Activated CD4-positive, alpha-beta T cell treated with anti-CD3 and anti-CD28 coated beads for 4 hours (primary cell): ENCODE results near the gene ANXA10.
"Not testable (repeated sequence)": the region's sequence is repeated elsewhere in the genome, so short reads cannot be mapped to it uniquely, and the experiment has no call there.

ENCODE experiments used
- DNase-seq, 2 donors: peaks; one replicate each; pipeline ENCODE4 v3.0.0-alpha.2; 2020

The ANXA10 gene

DNA sequence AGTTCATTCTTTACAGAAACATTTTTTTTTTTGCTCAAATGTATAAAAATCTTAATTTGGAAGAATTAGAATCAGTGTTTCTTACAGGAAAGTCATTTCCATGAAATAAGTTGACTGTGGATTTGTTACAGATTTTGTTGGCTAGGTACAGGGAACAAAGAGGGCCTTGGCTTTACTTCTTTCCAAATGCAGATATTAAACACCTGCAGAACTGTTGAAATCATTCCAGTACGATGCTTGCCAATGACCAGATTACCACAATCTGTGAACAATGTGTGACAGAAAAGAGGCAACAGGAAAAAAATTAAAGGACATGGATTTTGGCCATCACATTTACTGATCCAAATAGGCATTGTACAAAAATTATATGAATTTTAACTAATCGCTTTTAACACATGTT is 70.8 kb downstream of the ANXA10 start:
- no peak for DNase-seq

DNA sequence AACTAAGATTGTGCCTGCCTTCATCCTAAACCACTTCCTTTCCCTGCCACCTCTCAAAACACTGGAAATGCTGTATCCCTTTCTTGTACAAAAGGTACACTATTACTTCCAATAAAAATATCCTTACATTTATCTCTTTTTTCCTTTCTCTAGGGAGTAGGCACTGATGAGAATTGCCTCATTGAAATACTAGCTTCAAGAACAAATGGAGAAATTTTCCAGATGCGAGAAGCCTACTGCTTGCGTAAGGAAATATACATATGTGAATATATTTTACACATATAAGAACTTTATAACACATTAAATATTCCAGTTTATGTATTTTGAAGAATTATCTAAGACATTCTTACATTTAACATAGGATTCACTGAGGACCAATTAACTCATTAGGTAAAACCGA is 71.7 kb downstream of the ANXA10 start:
- no peak for DNase-seq

DNA sequence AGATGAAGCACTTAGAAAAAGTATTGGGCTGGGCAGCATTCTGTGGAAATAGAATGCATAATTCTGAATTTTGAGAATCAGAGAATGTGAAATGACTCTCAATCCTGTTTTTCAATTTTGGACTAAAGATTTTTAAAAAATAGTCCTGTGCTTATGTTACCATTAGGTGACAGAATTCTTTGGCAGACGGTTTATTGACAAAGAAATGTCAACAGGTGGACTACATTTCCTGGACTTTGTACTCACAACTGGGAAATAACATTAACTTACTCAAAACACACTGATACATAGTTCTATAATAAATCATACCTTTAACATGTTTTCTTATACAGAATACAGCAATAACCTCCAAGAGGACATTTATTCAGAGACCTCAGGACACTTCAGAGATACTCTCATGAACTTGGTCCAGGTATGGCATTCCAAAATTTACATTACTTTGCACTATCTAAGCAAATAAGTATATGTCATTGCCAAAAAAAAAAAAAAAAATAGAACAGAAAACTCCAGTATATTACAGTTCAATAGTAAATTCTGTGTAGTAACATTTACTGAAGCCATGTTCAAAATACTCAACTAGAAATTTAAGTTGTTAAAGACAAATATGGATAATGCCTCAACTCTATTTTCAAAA is 72.7 kb downstream of the ANXA10 start:
- no peak for DNase-seq

DNA sequence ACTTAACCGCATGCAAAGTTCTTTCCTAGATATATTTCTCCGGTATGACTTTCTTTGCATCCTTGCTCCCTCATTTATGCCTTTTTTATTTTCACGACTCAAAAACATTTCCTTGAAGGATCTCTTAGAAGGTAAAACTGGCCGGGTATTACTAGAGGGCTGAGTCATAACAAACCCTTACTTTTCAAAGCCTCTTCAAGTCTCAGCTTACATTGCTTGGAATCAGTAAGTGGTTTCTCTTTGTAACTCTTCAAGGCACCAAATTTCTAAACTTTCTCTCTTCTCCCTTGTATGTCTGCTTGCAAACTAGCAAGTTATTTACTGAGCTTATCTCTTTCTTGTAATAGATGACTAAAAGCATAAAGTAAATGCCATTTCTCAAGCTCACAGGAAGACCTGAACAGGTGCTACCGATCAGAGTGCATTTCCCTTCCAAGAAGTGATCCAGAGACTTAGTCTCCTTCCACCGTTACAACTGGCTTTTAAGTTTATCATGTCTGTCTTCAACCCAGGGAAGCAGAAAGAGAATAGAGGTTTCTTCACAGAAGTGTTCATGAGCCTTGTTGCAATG is 75.5 kb downstream of the ANXA10 start:
- DNase-seq, result no peak

GRCh38 chr4:168174308-168174707 is 82.0 kb downstream of the ANXA10 start:
- DNase-seq, result no peak

DNA sequence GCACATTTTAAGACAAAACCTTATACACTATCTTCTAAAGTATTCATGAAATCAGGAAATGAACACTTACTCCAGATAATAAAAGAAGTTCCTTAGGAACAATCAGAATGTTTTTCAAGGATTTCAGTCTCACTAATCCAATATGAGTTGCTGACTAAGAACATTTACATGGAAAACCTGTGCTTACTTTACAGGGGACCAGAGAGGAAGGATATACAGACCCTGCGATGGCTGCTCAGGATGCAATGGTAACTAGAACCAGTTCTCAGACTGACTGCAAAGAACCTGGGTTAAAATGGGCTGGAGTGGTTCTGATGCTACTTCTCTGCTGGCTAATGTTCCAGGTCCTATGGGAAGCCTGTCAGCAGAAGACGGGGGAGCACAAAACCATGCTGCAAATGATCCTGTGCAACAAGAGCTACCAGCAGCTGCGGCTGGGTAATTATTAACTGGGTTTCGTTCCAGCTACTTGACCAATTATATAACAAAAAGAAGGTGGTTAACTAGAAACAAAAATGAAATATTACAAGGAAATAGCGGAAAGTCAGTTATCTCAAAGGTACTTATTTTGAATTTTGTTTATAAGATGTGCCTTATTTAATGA is 85.3 kb downstream of the ANXA10 start:
- DNase-seq, result no peak

GRCh38 chr4:168183717-168184571 is 91.6 kb downstream of the ANXA10 start:
- no peak for DNase-seq

DNA sequence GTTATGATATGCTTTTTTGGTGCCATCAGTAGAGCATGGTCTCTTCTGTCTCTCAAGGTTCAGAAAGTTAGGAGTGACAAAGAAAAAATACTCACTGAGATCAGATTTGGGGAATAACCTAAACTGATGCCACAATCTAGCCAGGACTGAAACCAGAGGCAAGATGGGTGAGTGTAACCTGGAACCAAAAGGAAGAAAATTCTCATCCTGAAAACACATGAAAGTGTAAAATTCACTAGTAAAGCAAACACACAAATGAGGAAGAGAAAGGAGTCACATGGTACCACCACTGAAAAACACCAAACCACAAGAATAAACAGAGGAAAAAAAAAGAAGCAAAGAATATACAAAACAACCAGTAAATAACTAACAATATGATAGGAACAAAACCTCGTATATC is 96.4 kb downstream of the ANXA10 start:
- DNase-seq, result no peak

DNA sequence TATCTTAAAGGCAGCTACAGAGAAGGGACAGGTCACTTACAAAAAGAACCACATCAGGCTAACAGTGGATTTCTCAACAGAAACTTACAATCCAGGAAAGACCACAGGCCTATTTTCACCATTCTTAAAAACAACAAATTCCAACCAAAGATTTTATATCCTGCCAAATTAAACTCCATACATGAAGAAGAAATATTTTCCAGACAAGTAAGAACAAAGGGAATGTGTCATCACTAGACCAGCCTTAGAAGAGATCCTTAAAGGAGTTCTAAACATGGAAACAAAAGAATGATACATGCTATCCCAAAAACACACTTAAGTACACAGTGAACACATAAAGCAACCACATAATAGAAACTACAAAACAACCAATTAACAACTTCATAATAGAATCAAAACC is 105.6 kb downstream of the ANXA10 start:
- DNase-seq, result no peak

DNA sequence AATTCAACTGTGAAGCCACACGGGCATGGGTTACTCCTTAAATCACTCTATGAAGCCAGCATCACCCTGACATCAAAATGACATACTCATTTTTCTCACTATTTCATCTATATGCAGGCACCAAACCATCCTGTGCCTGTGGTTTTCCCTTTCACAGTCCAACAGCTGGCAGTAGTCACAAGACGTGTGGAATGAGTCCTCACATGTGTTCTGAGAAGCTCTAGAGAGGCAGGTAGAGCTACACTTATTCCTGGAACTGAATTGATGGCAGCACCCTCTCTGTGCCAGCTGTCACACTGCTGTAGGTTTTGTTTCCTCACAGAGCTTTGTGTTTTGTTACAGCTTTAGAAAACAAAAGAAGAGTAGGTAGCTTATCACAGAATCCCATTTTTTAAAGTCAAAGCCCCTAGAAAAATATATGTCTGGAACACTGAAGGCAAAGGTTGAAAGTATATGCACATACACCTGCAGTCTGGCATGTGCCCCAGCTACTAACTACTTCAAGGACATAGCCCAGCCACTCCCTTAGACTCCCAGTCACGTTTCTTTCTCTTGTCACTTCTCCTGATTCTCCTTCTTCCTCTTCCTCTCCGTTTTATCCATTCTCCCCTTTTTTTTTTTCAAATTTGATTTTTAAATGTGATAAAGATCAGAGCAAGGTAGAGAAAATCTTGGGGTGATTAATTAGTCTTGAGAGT is 107.1 kb downstream of the ANXA10 start:
- no peak for DNase-seq

GRCh38 chr4:168200685-168201084 is 108.3 kb downstream of the ANXA10 start:
- no peak for DNase-seq

DNA sequence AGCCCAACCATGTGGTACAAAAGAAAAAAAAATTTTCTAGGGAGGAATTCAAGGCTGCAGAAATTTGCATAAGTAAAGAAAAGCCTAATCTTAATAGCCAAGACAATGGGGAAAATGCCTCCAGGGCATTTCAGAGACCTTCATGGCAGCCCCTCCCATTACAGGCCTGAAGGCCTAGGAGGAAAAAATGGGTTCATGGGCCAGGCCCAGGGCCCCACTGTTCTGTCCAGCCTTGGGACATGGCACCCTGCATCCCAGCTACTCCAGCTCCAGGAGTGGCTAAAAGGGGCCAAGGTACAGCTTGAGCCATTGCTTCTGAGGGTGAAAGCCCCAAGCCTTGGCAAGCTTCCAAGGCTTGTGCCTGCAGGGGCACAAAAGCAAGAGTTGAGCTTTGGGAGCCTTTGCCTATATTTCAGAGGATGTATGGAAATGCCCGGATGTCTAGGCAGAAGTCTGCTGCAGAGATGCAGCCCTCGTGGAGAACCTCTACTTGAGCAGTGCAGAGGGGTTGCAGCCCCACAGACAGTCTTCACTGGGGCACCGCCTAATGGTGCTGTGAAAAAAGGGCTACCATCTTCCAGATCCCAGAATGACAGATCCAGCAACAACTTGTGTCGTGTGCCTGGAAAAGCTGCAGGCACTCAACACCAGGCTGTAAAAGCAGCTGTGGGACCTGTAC is 111.0 kb downstream of the ANXA10 start:
- no peak for DNase-seq

DNA sequence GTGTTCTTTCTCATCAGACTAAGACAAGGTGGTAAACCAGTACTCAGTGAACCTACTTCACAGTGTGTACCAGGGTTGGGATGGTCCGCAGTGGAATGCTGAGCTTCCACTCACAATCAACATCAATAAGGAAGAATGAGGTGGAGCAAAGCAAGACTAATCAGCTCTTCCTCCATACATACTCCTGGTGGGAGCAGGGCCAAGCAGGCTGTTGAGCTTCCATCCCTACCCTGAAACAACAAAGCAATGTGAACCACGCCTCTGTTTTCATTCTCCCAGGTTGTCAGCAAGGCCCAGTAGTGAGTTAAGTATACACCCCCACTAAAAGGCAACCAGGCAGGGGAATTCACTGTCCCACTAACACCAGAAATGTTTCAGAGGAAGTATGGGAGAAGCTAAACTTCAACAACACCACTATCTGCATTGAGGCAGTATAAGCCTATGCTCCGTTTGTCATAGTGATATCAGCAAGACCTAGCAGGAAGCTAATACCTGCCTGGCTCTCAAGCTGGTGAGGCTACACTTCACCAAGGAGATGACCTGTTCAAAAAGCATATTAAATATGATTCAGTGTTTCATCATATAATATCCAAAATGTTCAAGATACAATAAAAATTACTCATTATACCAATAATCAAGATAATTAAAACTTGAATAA is 116.7 kb downstream of the ANXA10 start:
- no peak for DNase-seq

- no peak for DNase-seq
Measured at GRCh38 chr4:168212656-168213055, 120.3 kb downstream of the ANXA10 start.

DNA sequence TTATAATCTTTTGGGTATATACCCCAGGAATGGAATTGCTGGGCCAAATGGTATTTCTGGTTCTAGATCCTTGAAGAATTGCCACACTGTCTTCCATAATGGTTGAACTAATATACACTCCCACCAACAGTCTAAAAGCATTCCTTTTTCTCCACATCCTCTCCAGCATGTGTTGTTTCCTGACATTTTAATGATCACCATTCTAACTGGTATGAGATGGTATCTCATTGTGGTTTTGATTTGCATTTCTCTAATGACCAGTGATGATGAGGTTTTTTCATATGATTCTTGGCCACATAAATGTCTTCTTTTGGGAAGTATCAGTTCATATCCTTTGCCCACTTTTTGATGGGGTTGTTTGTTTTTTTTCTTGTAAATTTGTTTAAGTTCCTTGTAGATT is 121.2 kb downstream of the ANXA10 start:
- DNase-seq, result not testable (repeated sequence)

- no peak for DNase-seq
Measured at GRCh38 chr4:168218645-168219044, 126.3 kb downstream of the ANXA10 start.

GRCh38 chr4:168220893-168221292 is 128.6 kb downstream of the ANXA10 start:
- DNase-seq, result no peak

- DNase-seq, result no peak
Measured at GRCh38 chr4:168221301-168221700, 129.0 kb downstream of the ANXA10 start.
